Measurements from ENCODE around the gene TMPRSS5. TPM values are rescaled to one million over a fixed set of nuclear protein-coding genes. Genes with fewer than 3 reads are reported as not detected.
"Not testable (repeated sequence)": the region's sequence is repeated elsewhere in the genome, so short reads cannot be mapped to it uniquely, and the experiment has no call there.

The TMPRSS5 gene
- total RNA-seq, 1 donor from 2014 or later, result 1.2 TPM

- intact Hi-C loops (cut with micrococcal nuclease), result no loop called here
Measured at GRCh38 chr11:113689768-113690618, 16.1 kb downstream of the TMPRSS5 start.

GRCh38 chr11:113685654-113686359 is 20.3 kb downstream of the TMPRSS5 start:
- H3K27me3 Mint-ChIP-seq, result no peaks in the 10 kb centered on the region
- no peaks in the 10 kb centered on the region for H3K9me3 Mint-ChIP-seq
- H3K36me3 Mint-ChIP-seq (ENCODE audit: low read depth), result no peaks in the 10 kb centered on the region
- no peak for DNase-seq
- no peak overlapping the region for H3K27ac Mint-ChIP-seq
- H3K4me1 Mint-ChIP-seq, result peaks cover 4% of the 10 kb centered on the region
- no peak overlapping the region for H3K4me3 Mint-ChIP-seq
- intact Hi-C loops (cut with micrococcal nuclease), result no loop called here

More at GRCh38 chr11:113689768-113690618, 16.1 kb downstream of the TMPRSS5 start:
- H3K36me3 Mint-ChIP-seq (ENCODE audit: low read depth), result no peaks in the 10 kb centered on the region
- DNase-seq, result no peak
- no peaks in the 10 kb centered on the region for H3K27me3 Mint-ChIP-seq
- no peaks in the 10 kb centered on the region for H3K9me3 Mint-ChIP-seq
- H3K27ac Mint-ChIP-seq, result no peak overlapping the region
- no peak overlapping the region for H3K4me3 Mint-ChIP-seq
- H3K4me1 Mint-ChIP-seq, result peaks cover 4% of the 10 kb centered on the region

DNA sequence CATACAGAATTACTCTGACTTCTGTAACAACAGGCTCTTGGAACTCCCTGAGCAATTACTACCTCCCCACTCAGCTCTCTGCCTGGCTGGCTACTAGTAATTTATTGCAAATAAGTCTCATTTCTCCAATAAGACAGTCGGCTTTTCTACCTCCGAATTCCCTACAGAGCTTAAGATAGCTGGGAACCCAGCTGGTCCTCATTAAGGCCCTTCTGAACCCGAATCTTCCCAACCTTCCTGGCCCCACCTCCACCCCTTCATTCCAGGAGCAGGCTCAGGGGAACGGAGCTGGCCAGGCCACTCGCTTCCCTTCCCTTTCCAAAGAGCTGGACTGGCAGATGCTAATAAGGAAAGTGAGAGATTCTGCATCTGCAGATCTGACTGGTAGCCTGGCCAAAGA is 21.6 kb downstream of the TMPRSS5 start:
- no peaks in the 10 kb centered on the region for H3K9me3 Mint-ChIP-seq
- H3K36me3 Mint-ChIP-seq (ENCODE audit: low read depth), result no peaks in the 10 kb centered on the region
- H3K4me1 Mint-ChIP-seq, result peaks cover 2% of the 10 kb centered on the region
- intact Hi-C loops (cut with micrococcal nuclease), result no loop called here
- no peak for DNase-seq
- H3K4me3 Mint-ChIP-seq, result no peak overlapping the region
- no peaks in the 10 kb centered on the region for H3K27me3 Mint-ChIP-seq
- H3K27ac Mint-ChIP-seq, result no peak overlapping the region

DNA sequence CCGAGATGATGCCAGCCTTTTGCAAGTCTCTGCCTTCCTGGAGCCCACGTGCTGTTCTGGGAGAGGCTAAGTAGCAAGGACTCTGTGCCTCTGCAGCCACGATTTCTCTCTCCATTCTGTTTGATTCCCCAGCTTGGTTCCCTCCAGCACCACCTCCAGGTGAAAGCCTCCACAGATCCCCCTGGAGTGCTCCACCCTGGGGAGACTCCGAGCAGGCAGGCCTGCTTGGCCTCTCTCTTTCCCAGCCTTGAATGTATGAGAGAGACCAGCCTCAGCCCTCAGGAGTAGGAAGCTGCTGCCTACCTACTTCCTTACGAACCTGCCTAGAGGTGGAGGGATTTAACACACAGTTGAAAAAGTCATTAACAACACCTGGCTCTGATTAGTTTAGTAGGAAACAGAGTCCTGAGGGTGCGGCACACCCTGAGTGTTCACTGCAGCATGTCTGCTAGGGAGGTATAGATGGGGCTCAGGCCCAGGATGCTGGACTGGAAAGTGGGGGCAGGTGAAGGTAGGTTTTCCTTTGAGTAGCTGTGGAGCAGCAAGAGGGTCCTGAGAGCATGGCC is 22.5 kb downstream of the TMPRSS5 start:
- H3K4me3 Mint-ChIP-seq, result no peak overlapping the region
- no peaks in the 10 kb centered on the region for H3K27me3 Mint-ChIP-seq
- DNase-seq, result no peak
- peaks cover 2% of the 10 kb centered on the region for H3K4me1 Mint-ChIP-seq
- H3K27ac Mint-ChIP-seq, result no peak overlapping the region
- H3K9me3 Mint-ChIP-seq, result no peaks in the 10 kb centered on the region
- no peaks in the 10 kb centered on the region for H3K36me3 Mint-ChIP-seq (ENCODE audit: low read depth)
- intact Hi-C loops (cut with micrococcal nuclease), result no loop called here

DNA sequence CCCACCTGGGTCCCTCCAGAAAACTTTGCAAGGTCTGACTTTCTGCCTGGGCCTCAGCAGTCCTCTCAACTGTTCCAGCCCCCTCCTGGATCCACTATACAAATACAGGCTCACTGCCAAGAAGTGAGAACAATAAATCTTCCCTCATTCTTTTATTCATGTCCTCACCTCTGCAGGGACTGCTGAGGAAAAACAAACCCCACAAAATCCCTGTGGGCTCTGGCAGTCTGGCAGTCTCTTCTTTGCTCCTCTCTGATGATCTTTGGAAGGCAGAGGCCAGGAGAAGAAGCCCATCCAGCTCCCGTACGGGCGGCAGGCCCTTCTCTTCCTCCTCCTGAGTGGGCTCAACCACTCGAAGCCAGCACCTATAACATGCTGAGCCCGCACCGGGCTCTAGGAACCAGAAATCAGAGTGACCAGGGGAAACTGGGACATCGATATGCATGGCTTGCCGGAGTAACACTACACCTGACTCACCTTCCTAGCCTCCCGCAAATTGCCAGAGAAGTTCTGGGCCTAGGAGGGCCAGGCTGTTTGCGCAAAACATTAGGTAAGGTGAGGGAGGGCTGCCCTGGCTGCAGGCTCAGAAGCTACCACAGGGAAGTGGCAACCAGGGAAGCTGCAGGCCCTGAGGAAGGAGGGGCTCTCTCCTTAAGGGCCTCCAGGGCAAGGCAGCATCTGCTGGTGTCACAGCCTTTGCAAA is 24.2 kb downstream of the TMPRSS5 start:
- intact Hi-C loops (cut with micrococcal nuclease), result no loop called here

GRCh38 chr11:113681282-113681681 is 24.8 kb downstream of the TMPRSS5 start:
- Mint-ChIP-seq H3K4me3 (no peak overlapping the region), H3K27ac (no peak overlapping the region), H3K4me1 (peaks cover 2% of the 10 kb centered on the region), H3K9me3 (no peaks in the 10 kb centered on the region), H3K36me3 (ENCODE audit: low read depth) (no peaks in the 10 kb centered on the region), H3K27me3 (peaks cover 3% of the 10 kb centered on the region)
- no peak for DNase-seq
- intact Hi-C loops (cut with micrococcal nuclease), result no loop called here

More for the DNA sequence above, 24.2 kb downstream of the TMPRSS5 start:
- Mint-ChIP-seq H3K27ac (no peak overlapping the region), H3K4me1 (peaks cover 2% of the 10 kb centered on the region), H3K27me3 (peaks cover 3% of the 10 kb centered on the region), H3K4me3 (no peak overlapping the region), H3K9me3 (no peaks in the 10 kb centered on the region), H3K36me3 (ENCODE audit: low read depth) (no peaks in the 10 kb centered on the region)
- no peak for DNase-seq

DNA sequence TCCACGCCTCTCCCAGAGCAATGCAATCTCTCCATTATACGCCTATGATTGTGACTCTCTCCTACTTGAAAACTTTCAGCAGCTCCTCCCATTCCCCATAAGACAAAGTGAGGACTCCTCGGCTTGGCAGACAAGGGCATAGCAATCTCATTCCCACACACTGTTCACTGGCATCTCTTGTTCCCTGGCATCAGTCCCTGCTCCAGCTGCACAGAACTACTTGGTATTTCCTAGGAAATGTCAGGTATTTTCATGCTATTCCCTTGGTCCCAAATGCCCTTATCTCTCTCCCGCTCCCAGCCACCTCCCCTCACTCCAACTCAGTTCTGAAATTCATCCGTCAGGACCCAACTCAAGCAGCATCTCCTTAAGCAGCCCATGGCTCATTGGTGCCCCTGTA is 28.4 kb downstream of the TMPRSS5 start:
- peaks cover 3% of the 10 kb centered on the region for H3K27me3 Mint-ChIP-seq
- H3K36me3 Mint-ChIP-seq (ENCODE audit: low read depth), result no peaks in the 10 kb centered on the region
- no peak overlapping the region for H3K4me3 Mint-ChIP-seq
- H3K4me1 Mint-ChIP-seq, result peaks cover 4% of the 10 kb centered on the region
- no peak for DNase-seq
- intact Hi-C loops (cut with micrococcal nuclease), result no loop called here
- no peaks in the 10 kb centered on the region for H3K9me3 Mint-ChIP-seq
- no peak overlapping the region for H3K27ac Mint-ChIP-seq

- peaks cover 4% of the 10 kb centered on the region for H3K4me1 Mint-ChIP-seq
- H3K27ac Mint-ChIP-seq, result no peak overlapping the region
- H3K9me3 Mint-ChIP-seq, result no peaks in the 10 kb centered on the region
- no peak overlapping the region for H3K4me3 Mint-ChIP-seq
- intact Hi-C loops (cut with micrococcal nuclease), result no loop called here
- no peak for DNase-seq
- H3K36me3 Mint-ChIP-seq (ENCODE audit: low read depth), result no peaks in the 10 kb centered on the region
- peaks cover 5% of the 10 kb centered on the region for H3K27me3 Mint-ChIP-seq
Measured at GRCh38 chr11:113675565-113675964, 30.5 kb downstream of the TMPRSS5 start.

DNA sequence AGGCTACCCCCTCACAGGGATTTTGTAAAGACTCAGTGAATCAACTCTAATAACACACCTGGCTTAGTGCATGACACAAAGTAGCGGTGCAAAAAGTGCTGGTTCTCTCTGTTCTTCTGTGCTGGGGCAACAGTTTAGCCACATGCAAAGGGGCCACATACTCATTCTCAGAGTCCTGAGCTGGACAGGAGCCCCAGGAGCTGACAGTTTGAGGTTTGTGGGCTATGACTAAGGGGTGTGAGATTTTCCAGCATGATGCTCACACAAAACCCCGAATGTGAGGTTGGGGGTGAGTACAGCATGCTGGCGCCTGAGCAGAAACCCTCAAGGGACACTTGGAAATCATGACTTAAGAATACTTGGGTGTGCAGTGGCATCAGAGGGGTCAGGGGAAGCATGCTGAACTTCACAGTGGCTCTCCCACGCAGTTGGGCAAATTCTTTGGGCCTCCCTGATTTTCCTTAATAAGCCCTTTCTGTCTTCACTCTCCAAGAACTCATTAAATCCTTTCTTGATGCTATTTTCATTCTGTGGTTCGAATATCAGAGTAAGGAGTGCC is 31.0 kb downstream of the TMPRSS5 start:
- Mint-ChIP-seq H3K27ac (no peak overlapping the region), H3K9me3 (no peaks in the 10 kb centered on the region), H3K4me1 (peaks cover 4% of the 10 kb centered on the region), H3K27me3 (peaks cover 5% of the 10 kb centered on the region), H3K36me3 (ENCODE audit: low read depth) (no peaks in the 10 kb centered on the region), H3K4me3 (no peak overlapping the region)
- DNase-seq, result peak; percentile 63
- intact Hi-C loops (cut with micrococcal nuclease), result no loop called here

- no peak for DNase-seq
- no peak overlapping the region for H3K4me3 Mint-ChIP-seq
- H3K27me3 Mint-ChIP-seq, result peaks cover 5% of the 10 kb centered on the region
- intact Hi-C loops (cut with micrococcal nuclease), result no loop called here
- H3K36me3 Mint-ChIP-seq (ENCODE audit: low read depth), result no peaks in the 10 kb centered on the region
- H3K27ac Mint-ChIP-seq, result no peak overlapping the region
- no peaks in the 10 kb centered on the region for H3K9me3 Mint-ChIP-seq
- peaks cover 4% of the 10 kb centered on the region for H3K4me1 Mint-ChIP-seq
Measured at GRCh38 chr11:113674397-113674685, 31.8 kb downstream of the TMPRSS5 start.

DNA sequence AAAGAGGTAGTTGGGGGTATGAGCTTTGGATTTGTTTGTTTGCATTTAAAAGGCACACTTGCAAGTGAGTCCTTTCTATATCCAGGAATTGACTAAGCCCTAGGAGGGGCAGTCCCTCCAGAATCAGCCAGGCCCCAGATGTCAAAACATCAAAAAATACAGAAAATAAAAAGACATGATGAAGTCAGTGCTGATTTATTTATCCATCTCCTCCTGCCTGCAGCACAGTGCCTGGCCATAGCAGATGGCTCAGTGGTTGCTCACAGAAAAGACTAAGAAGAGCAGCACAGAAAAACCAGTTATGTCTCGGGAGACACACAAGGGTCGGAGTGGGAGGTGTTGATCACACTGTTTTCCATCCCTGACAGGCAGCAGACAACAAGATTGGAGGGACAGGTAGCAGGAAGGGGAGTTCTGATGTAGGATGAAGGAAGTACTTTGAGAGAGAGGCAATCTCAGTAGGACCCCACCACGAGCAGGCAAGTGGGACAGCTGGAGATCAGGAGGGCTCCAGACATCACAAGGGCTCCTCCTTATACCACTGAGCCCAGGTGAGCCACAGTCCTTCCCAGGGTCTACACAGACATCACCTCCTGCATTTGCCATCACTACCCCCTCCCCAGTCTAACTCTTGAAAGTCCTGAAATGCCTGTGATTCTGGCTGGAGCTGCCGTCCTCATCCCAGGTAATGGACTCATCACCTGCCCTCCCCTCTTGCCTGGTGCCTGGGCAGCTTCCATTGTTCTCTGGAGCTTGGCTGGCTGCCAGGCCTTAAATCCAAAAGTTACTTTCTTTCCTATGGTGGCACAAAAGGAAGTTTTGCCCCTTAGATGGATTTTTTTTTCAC is 32.3 kb downstream of the TMPRSS5 start:
- no peak overlapping the region for H3K4me3 Mint-ChIP-seq
- H3K27me3 Mint-ChIP-seq, result peaks cover 7% of the 10 kb centered on the region
- intact Hi-C loops (cut with micrococcal nuclease), result no loop called here
- no peak overlapping the region for H3K27ac Mint-ChIP-seq
- peaks cover 4% of the 10 kb centered on the region for H3K4me1 Mint-ChIP-seq
- no peaks in the 10 kb centered on the region for H3K36me3 Mint-ChIP-seq (ENCODE audit: low read depth)
- peaks cover 2% of the 10 kb centered on the region for H3K9me3 Mint-ChIP-seq
- DNase-seq, result no peak

GRCh38 chr11:113671914-113672313 is 34.2 kb downstream of the TMPRSS5 start:
- H3K36me3 Mint-ChIP-seq (ENCODE audit: low read depth); H3K27ac Mint-ChIP-seq; H3K9me3 Mint-ChIP-seq; H3K4me1 Mint-ChIP-seq; H3K4me3 Mint-ChIP-seq; DNase-seq; H3K27me3 Mint-ChIP-seq; intact Hi-C loops (cut with micrococcal nuclease): not testable (repeated sequence)

DNA sequence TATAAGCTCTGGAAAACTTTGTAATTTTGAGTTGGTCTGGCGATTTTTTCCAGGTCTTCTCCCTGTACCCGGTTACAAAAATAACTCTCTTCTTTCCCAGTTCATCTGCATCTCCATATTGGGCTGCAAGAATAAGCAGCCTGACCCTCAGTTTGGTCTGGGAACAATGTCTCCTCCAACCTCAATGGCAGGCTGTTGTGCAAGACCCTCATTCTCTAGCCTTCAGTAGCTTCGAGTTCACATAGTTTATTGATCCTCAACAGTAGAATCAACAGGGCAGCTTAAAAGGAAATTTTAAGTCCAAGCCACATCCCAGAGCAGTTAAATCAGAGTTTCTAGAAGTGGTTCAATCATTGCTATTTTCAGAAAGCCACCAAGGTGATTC is 35.3 kb downstream of the TMPRSS5 start:
- Mint-ChIP-seq H3K27me3 (peaks cover 8% of the 10 kb centered on the region), H3K4me1 (peaks cover 4% of the 10 kb centered on the region), H3K9me3 (peaks cover 4% of the 10 kb centered on the region), H3K27ac (no peak overlapping the region), H3K36me3 (ENCODE audit: low read depth) (no peaks in the 10 kb centered on the region), H3K4me3 (no peak overlapping the region)
- intact Hi-C loops (cut with micrococcal nuclease), result no loop called here
- DNase-seq, result no peak

All from activated CD4-positive, alpha-beta T cell treated with anti-CD3 and anti-CD28 coated beads, Interleukin-2, amount 10 ng/mL, durations not matched to agents 24 days and 14 days (primary cell).